ENCODE results near the gene COQ2. TPM values are rescaled to one million over a fixed set of nuclear protein-coding genes. Genes with fewer than 3 reads are reported as not detected.
"Not testable (repeated sequence)": the region's sequence is repeated elsewhere in the genome, so short reads cannot be mapped to it uniquely, and the experiment has no call there.

COQ2 gene
- total RNA-seq, 6 donors from 2014 or later, result 8.8 to 18.8 (median 15.1) TPM

DNA sequence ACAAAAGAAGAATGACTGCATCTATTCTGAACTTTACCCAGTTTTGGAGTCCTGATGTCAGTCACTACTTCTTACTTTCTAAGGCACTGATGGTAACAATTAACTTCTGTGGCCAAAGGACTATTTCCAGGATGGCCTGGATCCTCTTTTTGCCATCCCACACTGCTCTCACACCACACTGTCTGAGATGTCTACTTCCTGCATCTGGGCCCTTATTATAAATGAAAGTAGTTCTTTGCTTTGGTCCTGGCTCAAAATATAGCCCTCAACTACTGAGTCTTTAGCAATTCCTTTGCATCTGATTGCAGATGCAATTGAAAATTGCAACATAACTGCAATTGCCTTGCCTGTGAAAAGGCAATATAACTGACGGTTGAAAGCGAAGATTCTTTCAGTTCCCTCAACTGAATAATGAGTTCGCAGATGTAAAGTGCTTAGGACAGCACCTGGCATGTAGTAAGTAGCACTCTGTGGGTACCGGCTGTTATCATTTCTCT is 44.2 kb downstream of the COQ2 start:
- peak in 1 of 2 donors; percentile 66 for ATAC-seq (ENCODE audit: low FRiP score in 2 of 2)
- WGBS, 2 donors, result 71 to 74% methylated on average over 4 of the region's 4 CpGs
- Histone ChIP-seq H3K9me3 (no peaks in the 10 kb centered on the region), H3K36me3 (no peaks in the 10 kb centered on the region), H3K27me3 (no peaks in the 10 kb centered on the region), H3K4me3 (no peak overlapping the region), H3K27ac (peak overlapping the region in 1 of 4 donors; percentile 19), H3K4me1 (no peaks in the 10 kb centered on the region)
- DNase-seq, result no peak
- TF ChIP-seq EP300 (IDR thresholded peaks at IDR 0.05), result no peak
- TF ChIP-seq, protein P1, sequence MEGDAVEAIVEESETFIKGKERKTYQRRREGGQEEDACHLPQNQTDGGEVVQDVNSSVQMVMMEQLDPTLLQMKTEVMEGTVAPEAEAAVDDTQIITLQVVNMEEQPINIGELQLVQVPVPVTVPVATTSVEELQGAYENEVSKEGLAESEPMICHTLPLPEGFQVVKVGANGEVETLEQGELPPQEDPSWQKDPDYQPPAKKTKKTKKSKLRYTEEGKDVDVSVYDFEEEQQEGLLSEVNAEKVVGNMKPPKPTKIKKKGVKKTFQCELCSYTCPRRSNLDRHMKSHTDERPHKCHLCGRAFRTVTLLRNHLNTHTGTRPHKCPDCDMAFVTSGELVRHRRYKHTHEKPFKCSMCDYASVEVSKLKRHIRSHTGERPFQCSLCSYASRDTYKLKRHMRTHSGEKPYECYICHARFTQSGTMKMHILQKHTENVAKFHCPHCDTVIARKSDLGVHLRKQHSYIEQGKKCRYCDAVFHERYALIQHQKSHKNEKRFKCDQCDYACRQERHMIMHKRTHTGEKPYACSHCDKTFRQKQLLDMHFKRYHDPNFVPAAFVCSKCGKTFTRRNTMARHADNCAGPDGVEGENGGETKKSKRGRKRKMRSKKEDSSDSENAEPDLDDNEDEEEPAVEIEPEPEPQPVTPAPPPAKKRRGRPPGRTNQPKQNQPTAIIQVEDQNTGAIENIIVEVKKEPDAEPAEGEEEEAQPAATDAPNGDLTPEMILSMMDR (IDR thresholded peaks at IDR 0.05), result no peak
- TF ChIP-seq POLR2AphosphoS5 (IDR thresholded peaks at IDR 0.05), result no peak
- TF ChIP-seq POLR2A (IDR thresholded peaks at IDR 0.05), result no peak

DNA sequence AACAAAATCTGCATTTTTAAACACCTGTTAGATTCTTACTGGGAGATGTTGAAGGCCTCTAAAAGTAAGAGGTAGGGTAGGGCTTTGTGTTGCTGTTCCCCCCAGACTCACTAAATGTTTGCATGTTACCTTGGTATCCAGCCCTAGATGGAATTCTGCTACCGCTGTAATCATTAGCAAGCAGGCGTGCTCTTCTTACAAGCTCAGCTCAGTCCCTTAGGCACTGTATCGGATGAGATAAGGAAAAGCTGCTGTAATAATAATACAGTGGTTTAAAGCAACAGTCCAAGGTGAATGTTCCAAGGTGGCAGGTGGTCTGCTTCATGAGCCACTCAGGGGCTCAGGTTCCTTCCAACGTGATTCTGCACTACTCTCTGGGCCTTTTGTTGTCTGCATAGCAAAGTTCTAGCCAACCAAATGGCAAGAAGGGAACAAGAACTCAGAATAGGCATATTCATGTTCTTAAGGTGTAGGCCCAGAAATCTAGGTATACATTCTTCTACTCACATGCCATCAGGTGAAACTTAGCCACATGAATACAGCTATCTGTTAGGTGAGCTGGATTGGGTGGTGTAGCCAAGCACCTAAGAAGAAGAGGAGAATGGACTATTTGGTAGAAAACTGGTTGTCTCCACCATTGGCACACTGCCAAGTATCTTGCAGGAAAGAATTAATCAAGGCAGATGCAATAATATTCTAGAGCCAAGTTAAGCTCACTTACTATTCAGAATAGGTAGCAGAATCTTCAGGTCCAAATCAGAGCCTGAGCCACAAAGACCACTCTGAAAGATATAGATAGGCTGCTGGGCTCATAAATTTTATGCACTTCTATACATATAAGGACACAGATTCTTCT is 46.0 kb downstream of the COQ2 start:
- no peak for ATAC-seq (ENCODE audit: low FRiP score in 2 of 2)

DNA sequence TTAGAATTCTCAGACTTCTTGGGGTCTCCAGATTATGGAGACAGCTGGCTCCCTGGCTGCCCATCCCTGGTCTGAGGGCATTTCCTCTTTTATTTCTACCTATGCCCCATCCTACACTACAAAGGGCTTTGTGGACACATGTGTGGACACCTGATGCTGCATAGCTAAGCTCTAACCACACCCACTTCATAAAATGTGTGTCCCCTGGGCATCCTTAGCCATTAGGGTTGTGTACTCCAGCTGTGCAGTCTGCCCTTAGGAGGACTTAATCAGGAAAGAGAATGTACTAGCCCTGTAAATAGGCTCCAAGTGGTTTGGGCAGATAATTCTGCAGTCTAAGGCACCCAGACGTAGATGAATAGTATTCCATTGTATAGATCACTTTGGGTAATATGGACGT is 47.0 kb downstream of the COQ2 start:
- WGBS, 2 donors, result 87 to 98% methylated on average over 2 of the region's 2 CpGs
- ATAC-seq (ENCODE audit: low FRiP score in 2 of 2) (no peak), DNase-seq (no peak)
- Histone ChIP-seq H3K27ac (no peak overlapping the region), H3K9me3 (no peaks in the 10 kb centered on the region), H3K4me3 (no peak overlapping the region), H3K36me3 (no peaks in the 10 kb centered on the region), H3K4me1 (peaks cover 0 to 2% (median under 1%) of the 10 kb centered on the region in 4 donors), H3K27me3 (no peaks in the 10 kb centered on the region)
- no peak for TF ChIP-seq POLR2A (IDR thresholded peaks at IDR 0.05)
- no peak for TF ChIP-seq POLR2AphosphoS5 (IDR thresholded peaks at IDR 0.05)
- TF ChIP-seq EP300 (IDR thresholded peaks at IDR 0.05), result no peak
- TF ChIP-seq, protein P1 (IDR thresholded peaks at IDR 0.05), result no peak

More for the DNA sequence above, 46.0 kb downstream of the COQ2 start:
- WGBS, 2 donors, result 94 to 95% methylated on average over 4 of the region's 4 CpGs
- DNase-seq, result no peak
- Histone ChIP-seq H3K36me3 (no peaks in the 10 kb centered on the region), H3K4me1 (no peaks in the 10 kb centered on the region), H3K4me3 (no peak overlapping the region), H3K9me3 (no peaks in the 10 kb centered on the region), H3K27ac (no peak overlapping the region), H3K27me3 (no peaks in the 10 kb centered on the region)
- TF ChIP-seq EP300 (IDR thresholded peaks at IDR 0.05), result no peak
- no peak for TF ChIP-seq POLR2A (IDR thresholded peaks at IDR 0.05)

DNA sequence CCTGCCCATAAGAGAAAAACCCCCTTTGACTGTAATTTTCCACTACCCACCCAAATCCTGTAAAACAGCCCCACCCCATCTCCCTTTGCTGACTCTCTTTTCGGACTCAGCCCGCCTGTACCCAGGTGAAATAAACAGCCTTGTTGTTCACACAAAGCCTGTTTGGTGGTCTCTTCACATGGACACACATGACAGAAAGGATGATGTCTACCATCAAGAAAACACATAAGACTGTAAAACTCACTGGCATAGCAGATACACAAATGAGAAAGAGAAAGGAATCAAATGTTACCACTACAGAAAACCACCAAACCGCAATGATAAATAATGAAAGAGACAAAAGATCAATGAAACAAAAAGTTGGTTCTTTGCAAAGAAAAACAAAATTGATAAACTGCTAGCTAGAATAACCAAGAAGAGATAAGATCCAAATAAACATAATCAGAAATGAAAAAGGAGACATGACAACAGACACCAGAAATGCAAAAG is 48.9 kb downstream of the COQ2 start:
- 89 to 91% methylated on average over 3 of the region's 3 CpGs for WGBS, 2 donors
- not testable (repeated sequence) for DNase-seq; H3K36me3 ChIP-seq; H3K27ac ChIP-seq; H3K4me3 ChIP-seq; ATAC-seq (ENCODE audit: low FRiP score in 2 of 2); H3K27me3 ChIP-seq; H3K9me3 ChIP-seq
- H3K4me1 ChIP-seq, result peaks cover 6 to 14% (median 12%) of the 10 kb centered on the region in 4 donors

DNA sequence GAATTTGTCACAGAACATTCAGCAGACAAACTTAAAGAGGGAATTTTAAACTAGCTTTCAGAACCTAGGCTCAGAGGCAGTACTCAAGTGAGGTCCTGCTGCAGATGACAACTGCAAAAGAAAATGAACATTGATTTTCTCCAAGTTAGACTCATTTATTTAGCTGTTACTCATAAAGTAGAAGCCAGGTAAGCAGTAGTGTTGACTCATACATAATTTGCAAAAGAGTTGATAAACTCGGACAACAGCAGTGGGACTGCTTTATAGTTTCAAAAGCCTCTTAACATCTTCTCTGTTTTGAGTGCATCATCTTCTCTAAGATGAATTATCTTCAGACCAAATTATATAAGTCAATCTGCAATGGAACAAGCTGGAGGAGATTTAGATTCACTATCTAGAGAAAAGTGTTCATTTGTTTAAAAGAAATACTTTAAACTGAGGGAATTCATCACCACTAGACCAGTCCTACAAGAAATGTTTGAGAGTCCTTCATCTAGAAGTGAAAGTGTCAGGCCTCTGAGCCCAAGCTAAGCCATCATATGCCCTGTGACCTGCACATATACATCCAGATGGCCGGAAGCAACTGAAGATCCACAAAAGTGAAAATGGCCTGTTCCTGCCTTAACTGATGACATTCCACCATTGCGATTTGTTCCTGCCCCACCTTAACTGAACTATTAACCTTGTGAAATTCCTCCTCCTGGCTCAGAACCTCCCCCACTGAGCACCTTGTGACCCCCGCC is 49.5 kb downstream of the COQ2 start:
- DNase-seq (no peak), ATAC-seq (ENCODE audit: low FRiP score in 2 of 2) (no peak)
- Histone ChIP-seq H3K9me3 (no peaks in the 10 kb centered on the region), H3K27ac (no peak overlapping the region), H3K4me3 (no peak overlapping the region), H3K27me3 (no peaks in the 10 kb centered on the region), H3K4me1 (peaks cover 6 to 14% (median 12%) of the 10 kb centered on the region in 4 donors), H3K36me3 (no peaks in the 10 kb centered on the region)
- 75 to 81% methylated on average over 4 of the region's 4 CpGs for WGBS, 2 donors
- TF ChIP-seq POLR2AphosphoS5 (IDR thresholded peaks at IDR 0.05) (no peak), EP300 (IDR thresholded peaks at IDR 0.05) (no peak), POLR2A (IDR thresholded peaks at IDR 0.05) (no peak)
- TF ChIP-seq, protein P1 (IDR thresholded peaks at IDR 0.05), result no peak

DNA sequence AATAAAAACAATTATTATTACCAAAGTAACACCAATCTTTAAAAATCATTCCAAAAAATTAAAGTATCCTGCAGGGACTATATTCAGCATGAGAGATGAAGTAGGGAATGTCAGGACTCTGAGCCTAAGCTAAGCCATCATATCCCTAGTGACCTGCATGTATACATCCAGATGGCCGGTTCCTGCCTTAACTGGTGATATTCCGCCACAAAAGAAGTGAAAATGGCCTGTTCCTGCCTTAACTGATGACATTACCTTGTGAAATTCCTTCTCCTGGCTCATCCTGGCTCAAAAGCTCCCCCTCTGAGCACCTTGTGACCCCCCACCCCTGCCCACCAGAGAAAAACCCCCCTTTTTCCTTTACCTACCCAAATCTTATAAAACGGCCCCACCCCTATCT is 50.2 kb downstream of the COQ2 start:
- WGBS, 2 donors, result 79 to 97% methylated on average over 3 of the region's 3 CpGs
- H3K4me3 ChIP-seq; H3K9me3 ChIP-seq; H3K36me3 ChIP-seq; H3K27me3 ChIP-seq; H3K27ac ChIP-seq; DNase-seq; ATAC-seq (ENCODE audit: low FRiP score in 2 of 2): not testable (repeated sequence)
- peaks cover 6 to 14% (median 12%) of the 10 kb centered on the region in 4 donors for H3K4me1 ChIP-seq
